HCT116 (cell line): ENCODE data around the gene TIAM1. TPM values are rescaled to one million over a fixed set of nuclear protein-coding genes. Genes with fewer than 3 reads are reported as not detected.

Experiments
- ATAC-seq: fragments of 200-7000 bp; cut with Tn5 transposase; 2 replicates; pipeline ENCODE4 v1.9.1; 2020; ENCODE audit warnings: mild to moderate bottlenecking, moderate library complexity
- Bru-seq: library from RNA; stranded (reverse); fragments of 400-500 nt; gene quantifications from one replicate; lab custom pipeline; 2021; lab: Mats Ljungman, UMichigan
- BruChase-seq, 2 experiments: library from RNA; stranded (reverse); fragments of 400-500 nt; gene quantifications; one replicate each; lab custom pipeline; 2021; lab: Mats Ljungman, UMichigan
- BruUV-seq: library from RNA; stranded (reverse); fragments of 400-500 nt; replicated peaks from 2 replicates; lab custom pipeline; 2021; lab: Mats Ljungman, UMichigan
- CTCF ChIA-PET: fragments of 300-600 bp; sonication (Branson Sonifier 250); formaldehyde crosslinking; loops from one replicate; lab custom pipeline; 2021; ENCODE audit warnings: antibody characterized with exemption; lab: Charles Lee
- POLR2A ChIA-PET: fragments of 300-600, 350-600 bp; sonication (Branson Sonifier 250); formaldehyde crosslinking; loops from one replicate; lab custom pipeline; 2021; ENCODE audit warnings: antibody characterized with exemption; lab: Charles Lee
- RAD21 ChIA-PET, 2 experiments: fragments of 300-600 bp; sonication (Branson Sonifier 250); formaldehyde crosslinking; loops; one replicate each; lab custom pipeline; 2023; ENCODE audit warnings: low total read pairs in 2 of 2; ENCODE audit not compliant: uncharacterized antibody in 2 of 2, unreplicated experiment in 2 of 2, low non-redundant PET in 1 of 2; lab: Charles Lee
- DNase-seq: peaks from one replicate; pipeline ENCODE4 v3.0.0-alpha.2; 2010; ENCODE audit warnings: low read depth, low spot score
- H2AFZ ChIP-seq: fragments of 200-600 bp; shearing (Covaris generic), sonication (generic); 2 replicates; pipeline ENCODE4 v1.6.1; 2017; ENCODE audit warnings: low read depth, mixed run types, mixed read lengths, antibody characterized with exemption, low read length; ENCODE audit not compliant: poor library complexity, severe bottlenecking
- H3K27ac ChIP-seq: 2 replicates; pipeline ENCODE4 v1.5.1; 2012; ENCODE audit warnings: low read depth, low read length
- H3K27me3 ChIP-seq: fragments of 200-600 bp; sonication (generic); 2 replicates; pipeline ENCODE4 v1.6.1; 2016; ENCODE audit warnings: mixed run types, low read length, mixed read lengths; ENCODE audit not compliant: insufficient read depth
- H3K36me3 ChIP-seq, 2 experiments: fragments of 200-500 bp in 1 of 2; fragments of 200-600 bp in 1 of 2; sonication (Bioruptor generic) in 1 of 2; sonication (generic) in 1 of 2; 2 replicates each; pipeline versions ENCODE4 v1.5.1 to v1.6.1; 2014 to 2016; ENCODE audit warnings: low read length in 2 of 2, inconsistent platforms in 1 of 2, mixed read lengths in 1 of 2, mixed run types in 1 of 2; ENCODE audit not compliant: insufficient read depth in 2 of 2, control insufficient read depth in 1 of 2
- H3K4me1 ChIP-seq, 2 experiments: fragments of 200-600 bp in 1 of 2; sonication (generic) in 1 of 2; 2 replicates each; pipeline versions ENCODE4 v1.5.1 to v1.6.1; 2012 to 2017; ENCODE audit warnings: low read length in 2 of 2, inconsistent platforms in 1 of 2, mild to moderate bottlenecking in 1 of 2, mixed read lengths in 1 of 2, mixed run types in 1 of 2, moderate library complexity in 1 of 2; ENCODE audit not compliant: insufficient read depth in 2 of 2, control insufficient read depth in 1 of 2
- H3K4me2 ChIP-seq: fragments of 200-600 bp; sonication (generic); 2 replicates; pipeline ENCODE4 v1.6.1; 2017; ENCODE audit warnings: mixed run types, low read length, mixed read lengths
- H3K4me3 ChIP-seq, 2 experiments: fragments of 200-600 bp in 1 of 2; sonication (generic) in 1 of 2; replicated peaks in 1 of 2; 2 replicates each; pipeline ENCODE4 v1.5.1; 2011 to 2016; ENCODE audit warnings: low read length in 2 of 2, control low read depth in 1 of 2, low read depth in 1 of 2, mild to moderate bottlenecking in 1 of 2, mixed read lengths in 1 of 2, mixed run types in 1 of 2
- H3K79me2 ChIP-seq: fragments of 200-600 bp; sonication (generic); 2 replicates; pipeline ENCODE4 v1.6.1; 2017; ENCODE audit warnings: mild to moderate bottlenecking, mixed run types, low read length, moderate library complexity, mixed read lengths; ENCODE audit not compliant: insufficient read depth
- H3K9ac ChIP-seq: fragments of 200-600 bp; sonication (generic); 2 replicates; pipeline ENCODE4 v1.6.1; 2016; ENCODE audit warnings: low read length, mixed read lengths
- H3K9me2 ChIP-seq: fragments of 200-600 bp; sonication (generic), shearing (Covaris generic); 2 replicates; pipeline ENCODE4 v1.6.1; 2017; ENCODE audit warnings: mixed run types, mild to moderate bottlenecking, moderate library complexity; ENCODE audit not compliant: insufficient read depth
- H3K9me3 ChIP-seq, 2 experiments: fragments of 200-500 bp in 1 of 2; fragments of 200-600 bp in 1 of 2; sonication (Bioruptor generic) in 1 of 2; sonication (generic) in 1 of 2; 2 replicates each; pipeline ENCODE4 v1.6.1; 2014 to 2017; ENCODE audit warnings: low read length in 2 of 2, mixed read lengths in 2 of 2, inconsistent platforms in 1 of 2, low read depth in 1 of 2, mild to moderate bottlenecking in 1 of 2, mixed run types in 1 of 2, moderate library complexity in 1 of 2; ENCODE audit not compliant: control insufficient read depth in 1 of 2, insufficient read depth in 1 of 2
- H4K20me1 ChIP-seq: fragments of 200-600 bp; sonication (generic), shearing (Covaris generic); 2 replicates; pipeline ENCODE4 v1.6.1; 2017; ENCODE audit warnings: mixed run types, mild to moderate bottlenecking, moderate library complexity; ENCODE audit not compliant: insufficient read depth
- CBX3 ChIP-seq: IDR thresholded peaks from 2 replicates; pipeline ENCODE4 v1.6.1; 2012; ENCODE audit warnings: low read depth
- CTCF ChIP-seq, 3 experiments: fragments of 200-600 bp in 1 of 3; sonication (generic) in 1 of 3; IDR thresholded peaks in 2 of 3; conservative IDR thresholded peaks in 1 of 3; 2 replicates each; pipeline ENCODE4 v1.5.1; 2012 to 2017; ENCODE audit warnings: low read depth in 2 of 3, low read length in 2 of 3, antibody characterized with exemption in 1 of 3, borderline replicate concordance in 1 of 3, control low read depth in 1 of 3, mild to moderate bottlenecking in 1 of 3, mixed read lengths in 1 of 3, mixed run types in 1 of 3, moderate library complexity in 1 of 3; ENCODE audit not compliant: insufficient read depth in 1 of 3
- POLR2AphosphoS5 ChIP-seq: IDR thresholded peaks from 2 replicates; pipeline ENCODE4 v1.6.1; 2011; ENCODE audit warnings: mild to moderate bottlenecking, low read depth, low read length, moderate library complexity
- ZFX ChIP-seq: fragments of 450-650 bp; IDR thresholded peaks from 2 replicates; pipeline ENCODE4 v1.6.1; 2017
- intact Hi-C: fragments of 100-400 bp; cut with micrococcal nuclease; formaldehyde crosslinking; loops from 2 replicates; pipeline ENCODE4 v1.10.0; 2022
- long read RNA-seq: library from polyadenylated mRNA; unstranded; transcript quantifications from one replicate; pipeline ENCODE4 v2.0.0, GENCODE V29; 2021; ENCODE audit not compliant: unreplicated experiment
- polyA plus RNA-seq: library from polyadenylated mRNA; unstranded; fragments of >200 nt; gene quantifications from 2 replicates; pipeline ENCODE4 v1.2.1, GENCODE V29; 2012; ENCODE audit warnings: missing spikeins
- total RNA-seq: library from RNA; stranded (reverse); gene quantifications from one replicate; pipeline ENCODE4 v1.2.1, GENCODE V29; 2021; ENCODE audit not compliant: unreplicated experiment

The TIAM1 gene, protein sequence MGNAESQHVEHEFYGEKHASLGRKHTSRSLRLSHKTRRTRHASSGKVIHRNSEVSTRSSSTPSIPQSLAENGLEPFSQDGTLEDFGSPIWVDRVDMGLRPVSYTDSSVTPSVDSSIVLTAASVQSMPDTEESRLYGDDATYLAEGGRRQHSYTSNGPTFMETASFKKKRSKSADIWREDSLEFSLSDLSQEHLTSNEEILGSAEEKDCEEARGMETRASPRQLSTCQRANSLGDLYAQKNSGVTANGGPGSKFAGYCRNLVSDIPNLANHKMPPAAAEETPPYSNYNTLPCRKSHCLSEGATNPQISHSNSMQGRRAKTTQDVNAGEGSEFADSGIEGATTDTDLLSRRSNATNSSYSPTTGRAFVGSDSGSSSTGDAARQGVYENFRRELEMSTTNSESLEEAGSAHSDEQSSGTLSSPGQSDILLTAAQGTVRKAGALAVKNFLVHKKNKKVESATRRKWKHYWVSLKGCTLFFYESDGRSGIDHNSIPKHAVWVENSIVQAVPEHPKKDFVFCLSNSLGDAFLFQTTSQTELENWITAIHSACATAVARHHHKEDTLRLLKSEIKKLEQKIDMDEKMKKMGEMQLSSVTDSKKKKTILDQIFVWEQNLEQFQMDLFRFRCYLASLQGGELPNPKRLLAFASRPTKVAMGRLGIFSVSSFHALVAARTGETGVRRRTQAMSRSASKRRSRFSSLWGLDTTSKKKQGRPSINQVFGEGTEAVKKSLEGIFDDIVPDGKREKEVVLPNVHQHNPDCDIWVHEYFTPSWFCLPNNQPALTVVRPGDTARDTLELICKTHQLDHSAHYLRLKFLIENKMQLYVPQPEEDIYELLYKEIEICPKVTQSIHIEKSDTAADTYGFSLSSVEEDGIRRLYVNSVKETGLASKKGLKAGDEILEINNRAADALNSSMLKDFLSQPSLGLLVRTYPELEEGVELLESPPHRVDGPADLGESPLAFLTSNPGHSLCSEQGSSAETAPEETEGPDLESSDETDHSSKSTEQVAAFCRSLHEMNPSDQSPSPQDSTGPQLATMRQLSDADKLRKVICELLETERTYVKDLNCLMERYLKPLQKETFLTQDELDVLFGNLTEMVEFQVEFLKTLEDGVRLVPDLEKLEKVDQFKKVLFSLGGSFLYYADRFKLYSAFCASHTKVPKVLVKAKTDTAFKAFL (N-terminal part only)
- total RNA-seq (47.8 TPM), Bru-seq, nascent RNA (percentile 80 among the genes with signal in this experiment), BruChase-seq, experiment 1, labeled RNA remaining after a 6-hour chase (percentile 73 among the genes with signal in this experiment), BruChase-seq, experiment 2, labeled RNA remaining after a 2-hour chase (percentile 70 among the genes with signal in this experiment)
- 19.5 and 23.1 TPM in 2 replicates for polyA plus RNA-seq
- long read RNA-seq, partial matches to known transcripts, result 38 of 51 reads
- long read RNA-seq, other reads (novel, unspliced or antisense), result 13 of 51 reads

DNA sequence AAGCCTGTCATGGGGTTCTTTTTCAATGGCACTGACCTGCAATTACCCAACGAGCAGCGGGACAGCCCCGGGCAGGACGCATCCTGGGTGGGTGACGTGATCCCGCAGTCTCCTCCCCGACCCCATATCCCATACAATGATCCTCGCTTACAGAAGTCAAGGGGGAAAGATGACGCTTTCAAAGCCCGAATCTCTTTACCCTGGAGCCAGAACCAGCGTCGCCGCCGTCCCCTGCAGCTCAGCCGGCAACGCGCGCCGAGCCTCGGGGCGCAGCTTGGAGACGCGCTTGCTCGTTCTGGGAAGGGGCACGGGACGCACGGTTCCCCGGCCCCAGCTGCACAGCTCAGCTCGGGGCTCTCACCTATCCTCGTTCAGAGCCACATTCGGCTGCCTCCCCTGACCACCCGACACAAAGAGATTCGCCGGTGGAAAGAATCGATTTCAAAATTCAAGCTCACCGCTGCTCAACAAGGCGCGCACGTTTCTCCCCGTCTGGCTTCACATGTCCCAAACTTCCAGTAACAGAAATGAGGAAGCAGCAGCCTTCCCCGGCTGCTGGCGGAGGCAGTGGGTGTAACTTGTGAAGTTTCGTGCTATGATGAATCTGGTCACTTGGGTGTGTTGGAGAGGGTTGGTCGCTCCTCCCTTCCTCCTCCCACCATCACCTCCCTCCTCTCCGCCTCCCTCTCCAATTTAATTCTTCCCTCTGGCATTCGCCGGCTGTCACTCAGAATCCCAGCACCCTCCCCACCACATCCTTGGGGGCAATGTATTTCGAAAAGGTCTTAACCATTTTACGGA lies at the start of gene TIAM1:
Gene TIAM1, minus strand, starts transcription at position 582 of the 801 bp plus-strand sequence. CDS start 77,289 bp downstream, outside the sequence.
- RAD21 ChIA-PET, result no interaction called here
- Histone ChIP-seq H3K4me1 (peaks cover 27 to 43% of the 10 kb centered on the region in 2 experiments), H3K4me2 (peak within 1 kb of the TSS; percentile 61), H3K4me3 (peak within 1 kb of the TSS; percentile 31 to 37), H4K20me1 (no peaks in the 10 kb centered on the region), H3K9me2 (no peaks in the 10 kb centered on the region), H3K9me3 (peaks cover 0 to 4% of the 10 kb centered on the region in 2 experiments; a peak in 1 of 4 replicates), H3K36me3 (no peaks in the 10 kb centered on the region), H3K27me3 (no peaks in the 10 kb centered on the region), H3K9ac (peak within 1 kb of the TSS; percentile 30), H3K79me2 (peaks cover 7% of the 10 kb centered on the region; the same call in 1 of the 2 replicates), H2AFZ (peak within 1 kb of the TSS; percentile 65), H3K27ac (peak within 1 kb of the TSS; percentile 5; the same call in 1 of the 2 replicates)
- intact Hi-C loops, result loop anchor here (10.0 kb wide), 2 partner anchors 139 to 241 kb away; no protein-coding TSS in a partner anchor
- ATAC-seq (peak; percentile 88), DNase-seq (no peak)
- TF ChIP-seq CBX3, result no peak
- TF ChIP-seq POLR2AphosphoS5, result peak; percentile 45; the same call in 1 of the 2 replicates
- TF ChIP-seq CTCF (IDR thresholded peaks at IDR 0.05 in 2 of 3, conservative IDR thresholded peaks at IDR 0.05 in 1 of 3; ENCODE audit: borderline replicate concordance in 1 of 3, insufficient read depth in 1 of 3, low read depth in 2 of 3, low read length in 2 of 3), result no peak
- TF ChIP-seq ZFX, result no peak
- CTCF ChIA-PET, result no interaction called here
- TSS peak; percentile 45 for BruUV-seq
- POLR2A ChIA-PET, result no interaction called here
